DMS79 treated with DMSO at 0.1 percent for 48 hours (cell line): ENCODE results near the gene MRPS9.

Experiments
- DNase-seq: peaks from one replicate; lab custom pipeline; 2025; lab: John Stamatoyannopoulos, UW

MRPS9 gene

GRCh38 chr2:105080461-105080860 lies 42.6 kb downstream of the MRPS9 start:
- DNase-seq = no peak

GRCh38 chr2:105081006-105081601 lies 43.2 kb downstream of the MRPS9 start:
- no peak for DNase-seq

- no peak for DNase-seq
These were observed 44.2 kb downstream of the MRPS9 start for GRCh38 chr2:105082107-105082506.

- DNase-seq = no peak
These were observed 47.7 kb downstream of the MRPS9 start for GRCh38 chr2:105085525-105085924.

GRCh38 chr2:105087273-105087672 lies 49.4 kb downstream of the MRPS9 start:
- DNase-seq = no peak

- no peak for DNase-seq
These were observed 52.2 kb downstream of the MRPS9 start for GRCh38 chr2:105090091-105090490.

- no peak for DNase-seq
These were observed 54.9 kb downstream of the MRPS9 start for GRCh38 chr2:105092797-105093196.

- no peak for DNase-seq
These were observed 61.3 kb downstream of the MRPS9 start for GRCh38 chr2:105099153-105099552.

GRCh38 chr2:105100046-105100840 lies 62.4 kb downstream of the MRPS9 start:
- no peak for DNase-seq

- DNase-seq = no peak
These were observed 64.1 kb downstream of the MRPS9 start for GRCh38 chr2:105102001-105102400.

GRCh38 chr2:105102963-105103421 lies 65.1 kb downstream of the MRPS9 start:
- DNase-seq = no peak

- no peak for DNase-seq
These were observed 65.6 kb downstream of the MRPS9 start for GRCh38 chr2:105103481-105103880.

GRCh38 chr2:105104208-105104731 lies 66.4 kb downstream of the MRPS9 start:
- DNase-seq = no peak

- no peak for DNase-seq
These were observed 72.5 kb downstream of the MRPS9 start for GRCh38 chr2:105110295-105110829.

- no peak for DNase-seq
These were observed 73.7 kb downstream of the MRPS9 start for GRCh38 chr2:105111365-105112150.

- no peak for DNase-seq
These were observed 74.5 kb downstream of the MRPS9 start for GRCh38 chr2:105112345-105112744.

- no peak for DNase-seq
These were observed 75.9 kb downstream of the MRPS9 start for GRCh38 chr2:105113616-105114291.

- DNase-seq = peak; percentile 63
These were observed 76.7 kb downstream of the MRPS9 start for GRCh38 chr2:105114551-105114950.

- no peak for DNase-seq
These were observed 78.5 kb downstream of the MRPS9 start for GRCh38 chr2:105116348-105116747.

GRCh38 chr2:105117565-105117964 lies 79.7 kb downstream of the MRPS9 start:
- DNase-seq = no peak

GRCh38 chr2:105118960-105119359 lies 81.1 kb downstream of the MRPS9 start:
- DNase-seq = no peak

- no peak for DNase-seq
These were observed 83.6 kb downstream of the MRPS9 start for GRCh38 chr2:105121434-105121833.
